K562 (cell line): ENCODE results near the gene CD163. TPM values are rescaled to one million over a fixed set of nuclear protein-coding genes. Genes with fewer than 3 reads are reported as not detected.
A peak's percentile ranks its signal among the peaks of the same experiment; 100 is the strongest.

Experiments used
- BCL6 ChIP-seq: fragments of 250-450 bp; sonication (Bioruptor Pico); IDR thresholded peaks from 2 replicates; pipeline ENCODE4 v1.4.0; 2020
- COPS2 ChIP-seq: fragments of 450-650 bp; conservative IDR thresholded peaks from 2 replicates; pipeline ENCODE4 v1.6.1; 2016; ENCODE audit warnings: mild to moderate bottlenecking, moderate library complexity
- GATA2 ChIP-seq: sonication (generic); formaldehyde crosslinking; IDR thresholded peaks from 2 replicates; pipeline ENCODE4 v1.4.0; 2020; ENCODE audit warnings: mild to moderate bottlenecking, missing genetic modification reagents
- JUND ChIP-seq, 2 experiments: IDR thresholded peaks; 2 replicates in 1 of 2; 3 replicates in 1 of 2; pipeline ENCODE4 v1.6.1; 2011; ENCODE audit warnings: borderline replicate concordance in 2 of 2, low read depth in 2 of 2, low read length in 2 of 2, improper control_type of control experiment in 1 of 2, missing biosample characterization in 1 of 2, missing genetic modification characterization in 1 of 2, missing genetic modification reagents in 1 of 2
- KAT8 ChIP-seq: fragments of 450-650 bp; IDR thresholded peaks from 2 replicates; pipeline ENCODE4 v1.6.1; 2016; ENCODE audit warnings: low read depth, mild to moderate bottlenecking
- RFX7 ChIP-seq: fragments of 250-450 bp; sonication (Bioruptor Pico); IDR thresholded peaks from 2 replicates; pipeline ENCODE4 v1.5.1; 2021; ENCODE audit warnings: mild to moderate bottlenecking
- SIN3A ChIP-seq, 2 experiments: fragments of 150-350 bp in 1 of 2; IDR thresholded peaks; 2 replicates each; pipeline ENCODE4 v1.6.1; 2011 to 2016; ENCODE audit warnings: borderline replicate concordance in 2 of 2, low read depth in 2 of 2, low read length in 2 of 2, mild to moderate bottlenecking in 2 of 2, moderate library complexity in 2 of 2; ENCODE audit not compliant: control insufficient read depth in 1 of 2
- polyA plus RNA-seq, 8 experiments: library from polyadenylated mRNA; depleted of rRNA in 4 of 8; stranded (reverse) in 5 of 8; unstranded in 3 of 8; fragments of >200 nt; fragmentation: Nextera tagmentation in 2 of 8; fragmentation: Illumina TruSeq in 1 of 8; extraction: Ambion mirVana in 2 of 8; extraction: Trizol in 1 of 8; gene quantifications; 2 replicates each; pipeline versions ENCODE4 v1.2.1 to v1.2.3, GENCODE V29; 2011 to 2014; ENCODE audit warnings: inconsistent platforms in 1 of 8, missing spikeins in 1 of 8
- total RNA-seq, 7 experiments: library from RNA; depleted of rRNA in 6 of 7; stranded (reverse); fragments of >200 nt in 6 of 7; fragmentation: Illumina TruSeq in 2 of 7; extraction: Trizol in 2 of 7; gene quantifications; 2 replicates each; pipeline versions ENCODE4 v1.2.1 to v1.2.3, GENCODE V29; 2011 to 2021; ENCODE audit warnings: low replicate concordance in 1 of 7
- TF ChIP-seq, protein P1 (sequence below), 2 experiments: fragments of 450-650 bp; IDR thresholded peaks; 2 replicates each; pipeline ENCODE4 v1.6.1; 2016; ENCODE audit warnings: mild to moderate bottlenecking in 2 of 2, borderline replicate concordance in 1 of 2, low read depth in 1 of 2, moderate library complexity in 1 of 2
- TF ChIP-seq, protein P2 (sequence below), 3 experiments: IDR thresholded peaks in 2 of 3; conservative IDR thresholded peaks in 1 of 3; 2 replicates each; pipeline ENCODE4 v1.5.1; 2011 to 2012; ENCODE audit warnings: low read length in 3 of 3, mild to moderate bottlenecking in 3 of 3, control low read depth in 2 of 3, improper control_type of control experiment in 1 of 3, inconsistent platforms in 1 of 3, low read depth in 1 of 3, mixed read lengths in 1 of 3, moderate library complexity in 1 of 3; ENCODE audit not compliant: insufficient read depth in 2 of 3
- TF ChIP-seq, protein P3 (sequence below): sonication (generic); formaldehyde crosslinking; IDR thresholded peaks from 2 replicates; pipeline ENCODE4 v1.8.0; 2022; ENCODE audit warnings: missing genetic modification reagents, mild to moderate bottlenecking, borderline replicate concordance

The CD163 gene
- total and polyA plus RNA-seq, 9 of the 15 experiments (the other 6 are each of a cell fraction or from before 2014, with no cell fraction given), result 0.62 TPM; not detected in 8

DNA sequence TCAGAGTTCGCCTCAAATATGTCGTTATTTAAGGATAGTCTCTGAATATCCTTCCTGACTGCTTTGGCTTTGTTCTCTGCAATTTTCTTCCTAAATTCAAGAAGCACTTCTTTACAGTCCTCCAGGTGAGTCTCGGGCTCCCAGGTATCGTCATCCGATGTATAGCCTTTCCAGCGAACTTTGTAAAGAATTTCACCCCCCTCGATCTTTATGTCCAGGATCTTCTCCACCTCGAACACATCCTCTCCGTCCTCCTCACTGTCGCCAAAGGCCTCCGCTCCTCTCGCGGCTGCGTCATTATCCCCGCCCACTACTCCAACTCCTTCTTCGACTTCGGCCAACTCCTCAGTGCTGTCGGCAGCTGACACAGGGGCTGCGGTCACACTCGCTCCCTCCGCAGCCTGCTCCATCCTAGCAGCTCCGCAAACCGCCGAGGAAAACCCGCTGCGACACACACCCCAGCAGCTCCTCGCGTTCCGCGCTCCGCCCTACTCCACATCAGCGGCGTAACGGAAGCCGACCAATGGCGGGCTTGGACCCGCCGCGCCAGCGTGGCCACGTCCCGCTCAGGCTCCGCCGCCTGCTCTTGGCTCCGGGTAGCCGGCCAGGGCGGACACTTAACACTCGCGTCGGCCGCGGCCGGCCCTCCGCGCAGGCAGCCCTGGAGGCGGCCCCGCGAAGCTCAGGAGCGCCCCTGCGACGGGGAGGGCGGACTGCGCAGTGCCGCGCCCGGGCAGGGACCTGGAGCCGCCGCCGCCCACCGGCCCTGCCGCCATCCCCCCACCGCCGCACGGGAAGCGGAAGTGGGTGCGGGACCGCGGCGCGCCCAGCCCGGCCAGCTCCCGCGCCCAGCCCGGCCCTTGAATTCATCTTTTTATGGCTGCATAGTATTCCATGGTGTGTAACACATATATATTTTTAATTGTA is 63.7 kb downstream of the CD163 start (continued):
- TF ChIP-seq, protein P1, sequence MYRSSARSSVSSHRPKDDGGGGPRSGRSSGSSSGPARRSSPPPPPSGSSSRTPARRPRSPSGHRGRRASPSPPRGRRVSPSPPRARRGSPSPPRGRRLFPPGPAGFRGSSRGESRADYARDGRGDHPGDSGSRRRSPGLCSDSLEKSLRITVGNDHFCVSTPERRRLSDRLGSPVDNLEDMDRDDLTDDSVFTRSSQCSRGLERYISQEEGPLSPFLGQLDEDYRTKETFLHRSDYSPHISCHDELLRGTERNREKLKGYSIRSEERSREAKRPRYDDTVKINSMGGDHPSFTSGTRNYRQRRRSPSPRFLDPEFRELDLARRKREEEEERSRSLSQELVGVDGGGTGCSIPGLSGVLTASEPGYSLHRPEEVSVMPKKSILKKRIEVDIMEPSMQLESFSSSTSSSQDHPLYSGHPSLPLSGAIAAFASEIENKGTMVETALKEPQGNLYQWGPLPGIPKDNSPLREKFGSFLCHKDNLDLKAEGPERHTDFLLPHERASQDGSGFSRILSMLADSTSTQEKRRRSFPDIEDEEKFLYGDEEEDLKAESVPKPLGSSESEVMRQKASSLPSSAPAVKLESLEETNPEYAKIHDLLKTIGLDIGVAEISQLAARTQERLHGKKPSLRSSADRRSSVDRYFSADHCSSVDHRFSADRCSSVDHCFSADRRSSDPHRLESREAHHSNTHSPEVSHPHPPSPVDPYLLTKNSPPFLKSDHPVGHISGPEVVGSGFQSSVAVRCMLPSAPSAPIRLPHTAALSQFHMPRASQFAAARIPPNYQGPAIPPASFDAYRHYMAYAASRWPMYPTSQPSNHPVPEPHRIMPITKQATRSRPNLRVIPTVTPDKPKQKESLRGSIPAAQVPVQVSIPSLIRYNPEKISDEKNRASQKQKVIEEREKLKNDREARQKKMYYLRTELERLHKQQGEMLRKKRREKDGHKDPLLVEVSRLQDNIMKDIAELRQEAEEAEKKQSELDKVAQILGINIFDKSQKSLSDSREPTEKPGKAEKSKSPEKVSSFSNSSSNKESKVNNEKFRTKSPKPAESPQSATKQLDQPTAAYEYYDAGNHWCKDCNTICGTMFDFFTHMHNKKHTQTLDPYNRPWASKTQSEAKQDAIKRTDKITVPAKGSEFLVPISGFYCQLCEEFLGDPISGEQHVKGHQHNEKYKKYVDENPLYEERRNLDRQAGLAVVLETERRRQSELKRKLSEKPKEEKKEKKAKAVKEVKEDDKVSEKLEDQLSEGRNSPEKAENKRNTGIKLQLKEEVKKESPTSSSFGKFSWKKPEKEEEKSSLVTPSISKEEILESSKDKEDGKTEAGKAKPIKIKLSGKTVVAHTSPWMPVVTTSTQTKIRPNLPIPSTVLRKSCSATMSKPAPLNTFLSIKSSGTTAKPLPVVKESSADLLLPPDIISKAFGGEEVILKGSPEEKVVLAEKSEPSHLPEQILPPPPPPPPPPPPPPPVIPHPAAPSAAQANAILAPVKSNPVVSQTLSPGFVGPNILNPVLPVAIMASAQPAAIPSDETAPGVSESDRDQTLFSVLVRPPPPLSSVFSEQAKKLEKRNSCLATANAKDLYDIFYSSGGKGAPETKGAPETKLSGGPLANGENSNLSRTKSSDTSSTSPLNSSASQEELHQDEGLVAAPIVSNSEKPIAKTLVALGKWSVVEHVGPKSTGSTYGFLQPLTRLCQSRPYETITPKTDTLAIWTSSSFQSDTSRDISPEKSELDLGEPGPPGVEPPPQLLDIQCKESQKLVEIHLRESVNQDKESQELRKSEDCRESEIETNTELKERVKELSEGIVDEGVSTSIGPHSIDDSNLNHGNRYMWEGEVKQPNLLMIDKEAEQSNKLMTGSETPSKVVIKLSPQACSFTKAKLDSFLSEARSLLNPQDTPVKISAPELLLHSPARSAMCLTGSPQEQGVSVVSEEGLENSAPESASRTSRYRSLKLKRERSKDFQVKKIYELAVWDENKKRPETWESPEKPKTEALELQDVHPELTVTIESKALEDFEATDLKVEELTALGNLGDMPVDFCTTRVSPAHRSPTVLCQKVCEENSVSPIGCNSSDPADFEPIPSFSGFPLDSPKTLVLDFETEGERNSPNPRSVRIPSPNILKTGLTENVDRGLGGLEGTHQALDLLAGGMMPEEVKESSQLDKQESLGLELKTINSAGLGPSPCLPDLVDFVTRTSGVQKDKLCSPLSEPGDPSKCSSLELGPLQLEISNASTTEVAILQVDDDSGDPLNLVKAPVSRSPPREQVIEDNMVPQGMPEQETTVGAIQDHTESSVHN (IDR thresholded peaks at IDR 0.05; ENCODE audit: borderline replicate concordance in 1 of 2, low read depth in 1 of 2), result no peak
- TF ChIP-seq GATA2 (CRISPR knock-in tag), result no peak
- no peak for TF ChIP-seq COPS2
- TF ChIP-seq KAT8, result no peak
- 0 out of 2 replicates have a peak, but pooled peaks have one; percentile 12 for TF ChIP-seq JUND (IDR thresholded peaks at IDR 0.05; ENCODE audit: borderline replicate concordance, low read depth, low read length)
- TF ChIP-seq JUND (tag; IDR thresholded peaks at IDR 0.05; ENCODE audit: borderline replicate concordance, low read depth, low read length), result no peak
- TF ChIP-seq RFX7 (CRISPR knock-in tag), result no peak
- TF ChIP-seq SIN3A (IDR thresholded peaks at IDR 0.05; ENCODE audit: borderline replicate concordance in 2 of 2, control insufficient read depth in 1 of 2, low read depth in 2 of 2, low read length in 2 of 2), result no peak
- TF ChIP-seq, protein P2, sequence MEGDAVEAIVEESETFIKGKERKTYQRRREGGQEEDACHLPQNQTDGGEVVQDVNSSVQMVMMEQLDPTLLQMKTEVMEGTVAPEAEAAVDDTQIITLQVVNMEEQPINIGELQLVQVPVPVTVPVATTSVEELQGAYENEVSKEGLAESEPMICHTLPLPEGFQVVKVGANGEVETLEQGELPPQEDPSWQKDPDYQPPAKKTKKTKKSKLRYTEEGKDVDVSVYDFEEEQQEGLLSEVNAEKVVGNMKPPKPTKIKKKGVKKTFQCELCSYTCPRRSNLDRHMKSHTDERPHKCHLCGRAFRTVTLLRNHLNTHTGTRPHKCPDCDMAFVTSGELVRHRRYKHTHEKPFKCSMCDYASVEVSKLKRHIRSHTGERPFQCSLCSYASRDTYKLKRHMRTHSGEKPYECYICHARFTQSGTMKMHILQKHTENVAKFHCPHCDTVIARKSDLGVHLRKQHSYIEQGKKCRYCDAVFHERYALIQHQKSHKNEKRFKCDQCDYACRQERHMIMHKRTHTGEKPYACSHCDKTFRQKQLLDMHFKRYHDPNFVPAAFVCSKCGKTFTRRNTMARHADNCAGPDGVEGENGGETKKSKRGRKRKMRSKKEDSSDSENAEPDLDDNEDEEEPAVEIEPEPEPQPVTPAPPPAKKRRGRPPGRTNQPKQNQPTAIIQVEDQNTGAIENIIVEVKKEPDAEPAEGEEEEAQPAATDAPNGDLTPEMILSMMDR (IDR thresholded peaks at IDR 0.05 in 2 of 3, conservative IDR thresholded peaks at IDR 0.05 in 1 of 3; ENCODE audit: insufficient read depth in 2 of 3, low read depth in 1 of 3, low read length in 3 of 3), result peak in 2 of 3 experiments; percentile 23 to 47; a peak in 2 of 6 replicates
- TF ChIP-seq, protein P3, sequence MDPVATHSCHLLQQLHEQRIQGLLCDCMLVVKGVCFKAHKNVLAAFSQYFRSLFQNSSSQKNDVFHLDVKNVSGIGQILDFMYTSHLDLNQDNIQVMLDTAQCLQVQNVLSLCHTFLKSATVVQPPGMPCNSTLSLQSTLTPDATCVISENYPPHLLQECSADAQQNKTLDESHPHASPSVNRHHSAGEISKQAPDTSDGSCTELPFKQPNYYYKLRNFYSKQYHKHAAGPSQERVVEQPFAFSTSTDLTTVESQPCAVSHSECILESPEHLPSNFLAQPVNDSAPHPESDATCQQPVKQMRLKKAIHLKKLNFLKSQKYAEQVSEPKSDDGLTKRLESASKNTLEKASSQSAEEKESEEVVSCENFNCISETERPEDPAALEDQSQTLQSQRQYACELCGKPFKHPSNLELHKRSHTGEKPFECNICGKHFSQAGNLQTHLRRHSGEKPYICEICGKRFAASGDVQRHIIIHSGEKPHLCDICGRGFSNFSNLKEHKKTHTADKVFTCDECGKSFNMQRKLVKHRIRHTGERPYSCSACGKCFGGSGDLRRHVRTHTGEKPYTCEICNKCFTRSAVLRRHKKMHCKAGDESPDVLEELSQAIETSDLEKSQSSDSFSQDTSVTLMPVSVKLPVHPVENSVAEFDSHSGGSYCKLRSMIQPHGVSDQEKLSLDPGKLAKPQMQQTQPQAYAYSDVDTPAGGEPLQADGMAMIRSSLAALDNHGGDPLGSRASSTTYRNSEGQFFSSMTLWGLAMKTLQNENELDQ (CRISPR knock-in tag), result no peak
- TF ChIP-seq BCL6, result no peak
